Left lung (tissue), 10 donors: Measurements from ENCODE around the gene OR6K2. TPM values are rescaled to one million over a fixed set of nuclear protein-coding genes. Genes with fewer than 3 reads are reported as not detected.

ENCODE experiments used
- ATAC-seq: fragments of 200-7000 bp; cut with Tn5 transposase; one replicate; pipeline ENCODE4 v1.9.1; 2020; ENCODE audit warnings: moderate library complexity
- DNase-seq, 4 donors: peaks; one replicate each; pipeline ENCODE4 v3.0.0-alpha.2; 2013 to 2020
- H3K27ac ChIP-seq, 2 donors: fragments of 200-600 bp; sonication (generic) in 1 of 2; one replicate each; pipeline versions ENCODE4 v1.5.0 to v1.8.0; 2020 to 2021
- H3K27me3 ChIP-seq, 2 donors: fragments of 200-600 bp; sonication (generic) in 1 of 2; one replicate each; pipeline versions ENCODE4 v1.5.0 to v1.8.0; 2020 to 2021
- H3K36me3 ChIP-seq, 2 donors: fragments of 200-600 bp; sonication (generic) in 1 of 2; one replicate each; pipeline versions ENCODE4 v1.5.0 to v1.8.0; 2020 to 2021
- H3K4me1 ChIP-seq, 2 donors: fragments of 200-600 bp; one replicate each; pipeline ENCODE4 v1.8.0; 2021
- H3K4me3 ChIP-seq, 2 donors: fragments of 200-600 bp; sonication (generic) in 1 of 2; one replicate each; pipeline versions ENCODE4 v1.5.0 to v1.8.0; 2020 to 2021; ENCODE audit warnings: mild to moderate bottlenecking in 1 of 2
- H3K9me3 ChIP-seq, 2 donors: fragments of 200-600 bp; sonication (generic) in 1 of 2; one replicate each; pipeline versions ENCODE4 v1.5.0 to v1.8.0; 2020 to 2021
- intact Hi-C, 2 donors: fragments of 100-400 bp; cut with DNase I; formaldehyde crosslinking; loops; one replicate each; pipeline versions ENCODE4 v1.11.2 to v1.14.2; 2022
- polyA plus RNA-seq, 6 donors: library from polyadenylated mRNA; unstranded; fragments of 120-200 nt; gene quantifications; one replicate each; pipeline ENCODE4 v1.2.1, GENCODE V29; 2013; ENCODE audit not compliant: insufficient read length in 6 of 6
- total RNA-seq, 2 donors: library from RNA; stranded (reverse); fragmentation: NEBNext Ultra II Directional; extraction: Animal tissue kit (Norgen Biotek cat#: 25700); gene quantifications; one replicate each; pipeline ENCODE4 v1.2.1, GENCODE V29; 2021
- TF ChIP-seq, protein P1 (sequence below), 2 donors: fragments of 200-600 bp; sonication (generic) in 1 of 2; IDR thresholded peaks; one replicate each; pipeline versions ENCODE4 v1.5.0 to v1.8.0; 2021; ENCODE audit warnings: antibody characterized with exemption in 2 of 2
- donor health status: DM: no; HTN: yes; CAD: no.
- donor health status: DM: no; HTN: no; CAD: no.

The OR6K2 gene
- total and polyA plus RNA-seq, 8 donors, result not detected

DNA sequence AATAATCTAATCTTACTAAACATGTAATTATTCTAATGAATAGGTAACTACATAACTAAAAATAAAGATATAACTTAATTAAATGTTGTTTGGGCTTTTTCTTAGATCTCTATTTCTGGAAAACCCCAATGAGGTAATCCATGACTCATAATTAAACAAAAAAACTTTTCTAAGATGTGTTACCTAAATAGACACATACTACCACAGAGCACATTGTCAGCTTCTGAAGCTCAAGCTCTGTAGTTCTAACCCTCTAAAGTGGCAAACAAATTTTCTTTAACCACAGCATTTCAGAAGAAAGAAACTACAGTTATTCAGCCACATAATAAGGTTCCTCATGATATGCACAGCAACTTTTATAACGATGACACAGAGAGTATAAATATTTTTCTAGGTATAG, 15.9 kb upstream of the OR6K2 start:
- H3K9me3 ChIP-seq, result no peaks in the 10 kb centered on the region
- DNase-seq (no peak), ATAC-seq (no peak)
- TF ChIP-seq, protein P1, sequence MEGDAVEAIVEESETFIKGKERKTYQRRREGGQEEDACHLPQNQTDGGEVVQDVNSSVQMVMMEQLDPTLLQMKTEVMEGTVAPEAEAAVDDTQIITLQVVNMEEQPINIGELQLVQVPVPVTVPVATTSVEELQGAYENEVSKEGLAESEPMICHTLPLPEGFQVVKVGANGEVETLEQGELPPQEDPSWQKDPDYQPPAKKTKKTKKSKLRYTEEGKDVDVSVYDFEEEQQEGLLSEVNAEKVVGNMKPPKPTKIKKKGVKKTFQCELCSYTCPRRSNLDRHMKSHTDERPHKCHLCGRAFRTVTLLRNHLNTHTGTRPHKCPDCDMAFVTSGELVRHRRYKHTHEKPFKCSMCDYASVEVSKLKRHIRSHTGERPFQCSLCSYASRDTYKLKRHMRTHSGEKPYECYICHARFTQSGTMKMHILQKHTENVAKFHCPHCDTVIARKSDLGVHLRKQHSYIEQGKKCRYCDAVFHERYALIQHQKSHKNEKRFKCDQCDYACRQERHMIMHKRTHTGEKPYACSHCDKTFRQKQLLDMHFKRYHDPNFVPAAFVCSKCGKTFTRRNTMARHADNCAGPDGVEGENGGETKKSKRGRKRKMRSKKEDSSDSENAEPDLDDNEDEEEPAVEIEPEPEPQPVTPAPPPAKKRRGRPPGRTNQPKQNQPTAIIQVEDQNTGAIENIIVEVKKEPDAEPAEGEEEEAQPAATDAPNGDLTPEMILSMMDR (IDR thresholded peaks at IDR 0.05), result no peak
- no peaks in the 10 kb centered on the region for H3K27me3 ChIP-seq
- no peaks in the 10 kb centered on the region for H3K4me1 ChIP-seq
- H3K4me3 ChIP-seq, result no peak overlapping the region
- intact Hi-C loops, result no loop called here
- H3K36me3 ChIP-seq, result no peaks in the 10 kb centered on the region
- H3K27ac ChIP-seq, result no peak overlapping the region

DNA sequence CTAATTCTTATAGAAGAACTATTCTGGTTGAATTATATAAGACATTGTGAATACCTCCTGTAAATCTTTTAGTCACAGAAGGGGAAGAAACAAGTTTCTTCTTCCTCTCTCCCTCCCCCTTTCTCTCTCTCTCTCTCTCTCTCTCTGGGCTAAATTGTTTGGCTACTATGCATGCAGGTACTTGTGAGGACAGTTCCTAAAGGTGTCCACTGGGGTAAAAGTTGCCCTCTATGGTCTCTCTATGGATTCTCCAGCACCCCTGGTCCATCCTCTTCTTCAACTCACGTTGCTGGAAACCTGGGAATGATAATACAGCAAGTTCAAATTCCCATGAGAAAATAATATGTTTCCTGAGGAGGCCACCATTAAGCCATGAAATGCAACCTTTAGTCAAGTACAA, 14.3 kb upstream of the OR6K2 start:
- Histone ChIP-seq H3K4me3 (no peak overlapping the region), H3K27ac (no peak overlapping the region), H3K36me3 (no peaks in the 10 kb centered on the region), H3K4me1 (no peaks in the 10 kb centered on the region), H3K27me3 (no peaks in the 10 kb centered on the region), H3K9me3 (no peaks in the 10 kb centered on the region)
- intact Hi-C loops, result no loop called here
- no peak for ATAC-seq
- TF ChIP-seq, protein P1 (IDR thresholded peaks at IDR 0.05), result no peak
- no peak for DNase-seq

DNA sequence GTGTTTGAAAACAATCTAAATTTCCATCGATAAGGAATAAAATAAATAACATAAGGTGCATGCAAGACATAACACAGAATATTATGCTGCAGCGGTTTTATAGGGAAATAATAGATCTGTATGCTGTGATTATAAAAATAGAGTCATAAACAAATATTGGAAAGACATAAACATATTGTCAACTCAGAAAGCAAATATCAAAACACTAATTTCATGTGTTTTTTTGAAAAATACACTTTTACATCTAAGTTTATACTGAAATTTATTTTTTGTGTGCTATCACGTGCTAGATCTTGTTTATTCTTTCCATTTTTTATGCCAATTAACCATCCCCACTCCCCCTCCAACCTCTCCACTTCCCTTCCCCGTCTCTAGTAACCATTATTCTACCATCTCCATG, 10.6 kb upstream of the OR6K2 start:
- TF ChIP-seq, protein P1 (IDR thresholded peaks at IDR 0.05), result no peak
- Histone ChIP-seq H3K27me3 (no peaks in the 10 kb centered on the region), H3K4me1 (no peaks in the 10 kb centered on the region), H3K9me3 (no peaks in the 10 kb centered on the region), H3K4me3 (no peak overlapping the region), H3K36me3 (no peaks in the 10 kb centered on the region), H3K27ac (no peak overlapping the region)
- ATAC-seq (no peak), DNase-seq (no peak)
- intact Hi-C loops, result no loop called here

DNA sequence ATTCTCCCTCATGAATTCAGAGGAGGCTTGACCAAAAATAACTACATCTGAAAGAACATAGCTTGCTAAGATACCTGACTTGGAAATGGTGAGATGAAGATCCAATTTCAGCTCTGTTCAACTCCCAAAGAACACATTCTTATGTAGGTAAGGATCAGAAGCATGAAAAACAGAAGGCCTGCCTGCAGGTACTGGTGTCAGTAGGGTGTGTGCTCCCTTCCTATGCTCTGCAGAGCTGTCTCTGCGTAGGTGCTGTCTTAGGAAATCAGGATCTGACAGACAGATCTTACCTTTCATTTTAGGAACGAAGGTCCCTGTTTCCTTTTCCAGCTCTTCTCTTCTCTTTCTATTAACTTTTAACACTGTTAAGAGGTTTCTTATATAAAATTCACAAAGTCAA, 5.6 kb upstream of the OR6K2 start:
- intact Hi-C loops, result no loop called here
- Histone ChIP-seq H3K9me3 (no peaks in the 10 kb centered on the region), H3K27ac (no peak overlapping the region), H3K36me3 (no peaks in the 10 kb centered on the region), H3K4me3 (no peak overlapping the region), H3K4me1 (no peaks in the 10 kb centered on the region), H3K27me3 (no peaks in the 10 kb centered on the region)
- no peak for DNase-seq
- ATAC-seq, result no peak
- TF ChIP-seq, protein P1 (IDR thresholded peaks at IDR 0.05), result no peak

DNA sequence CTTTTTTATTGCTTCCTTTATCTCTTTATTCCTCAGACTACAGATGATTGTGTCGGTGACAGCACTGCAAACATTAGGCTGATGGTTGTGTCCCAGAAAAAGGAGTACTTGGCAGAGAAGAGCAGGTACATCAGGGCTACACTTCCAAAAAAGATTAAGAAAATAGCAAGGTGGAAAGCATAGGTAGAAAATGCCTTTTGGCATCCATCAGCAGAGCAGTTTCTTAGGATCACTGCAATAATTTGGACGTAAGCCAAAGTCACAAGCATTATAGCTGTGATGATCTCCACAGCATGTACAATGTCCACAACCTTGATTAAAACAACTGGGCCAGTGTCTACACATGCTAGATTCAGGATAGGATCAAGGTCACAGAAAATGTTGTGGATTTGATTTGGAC, 5.9 kb downstream of the OR6K2 start:
- TF ChIP-seq, protein P1 (IDR thresholded peaks at IDR 0.05), result no peak
- H3K27me3 ChIP-seq, result no peaks in the 10 kb centered on the region
- H3K4me1 ChIP-seq, result no peaks in the 10 kb centered on the region
- H3K4me3 ChIP-seq, result no peak overlapping the region
- no peaks in the 10 kb centered on the region for H3K36me3 ChIP-seq
- H3K9me3 ChIP-seq, result no peaks in the 10 kb centered on the region
- no peak overlapping the region for H3K27ac ChIP-seq
- intact Hi-C loops, result no loop called here
- no peak for DNase-seq
- no peak for ATAC-seq
